Chondrocyte (in vitro differentiated cells): ENCODE measurements around the gene CTU1. TPM values are rescaled to one million over a fixed set of nuclear protein-coding genes. Genes with fewer than 3 reads are reported as not detected.
A peak's percentile ranks its signal among the peaks of the same experiment; 100 is the strongest.

Source experiments
- DNase-seq: peaks from one replicate; pipeline ENCODE4 v3.0.0; 2021; ENCODE audit warnings: mixed read lengths, low spot score
- H3K27ac Mint-ChIP-seq: one replicate; pipeline ENCODE4 v1.8.0; 2021; ENCODE audit warnings: mild to moderate bottlenecking, moderate library complexity, mixed read lengths; ENCODE audit not compliant: unreplicated experiment
- H3K27me3 Mint-ChIP-seq: 2 replicates; pipeline ENCODE4 v1.8.0; 2021; ENCODE audit warnings: low read depth, mixed read lengths
- H3K36me3 Mint-ChIP-seq: 2 replicates; pipeline ENCODE4 v1.8.0; 2021; ENCODE audit warnings: low read depth, mixed read lengths
- H3K4me1 Mint-ChIP-seq: 2 replicates; pipeline ENCODE4 v1.8.0; 2021; ENCODE audit warnings: low read depth, mild to moderate bottlenecking, mixed read lengths
- H3K4me3 Mint-ChIP-seq: one replicate; pipeline ENCODE4 v1.8.0; 2021; ENCODE audit warnings: mild to moderate bottlenecking, moderate library complexity, mixed read lengths; ENCODE audit not compliant: unreplicated experiment
- H3K9me3 Mint-ChIP-seq: 2 replicates; pipeline ENCODE4 v1.8.0; 2021; ENCODE audit warnings: low read depth, mixed read lengths
- total RNA-seq: library from RNA; stranded (reverse); gene quantifications from 3 replicates; pipeline ENCODE4 v1.2.1, GENCODE V29; 2021
- TF ChIP-seq, protein P1 (sequence below): fragments of 200-600 bp; sonication (generic); IDR thresholded peaks from 2 replicates; pipeline ENCODE4 v1.5.0; 2021; ENCODE audit warnings: antibody characterized with exemption, mild to moderate bottlenecking, moderate library complexity

Gene CTU1
- total RNA-seq, 1 donor from 2014 or later = 6.1 TPM

DNA sequence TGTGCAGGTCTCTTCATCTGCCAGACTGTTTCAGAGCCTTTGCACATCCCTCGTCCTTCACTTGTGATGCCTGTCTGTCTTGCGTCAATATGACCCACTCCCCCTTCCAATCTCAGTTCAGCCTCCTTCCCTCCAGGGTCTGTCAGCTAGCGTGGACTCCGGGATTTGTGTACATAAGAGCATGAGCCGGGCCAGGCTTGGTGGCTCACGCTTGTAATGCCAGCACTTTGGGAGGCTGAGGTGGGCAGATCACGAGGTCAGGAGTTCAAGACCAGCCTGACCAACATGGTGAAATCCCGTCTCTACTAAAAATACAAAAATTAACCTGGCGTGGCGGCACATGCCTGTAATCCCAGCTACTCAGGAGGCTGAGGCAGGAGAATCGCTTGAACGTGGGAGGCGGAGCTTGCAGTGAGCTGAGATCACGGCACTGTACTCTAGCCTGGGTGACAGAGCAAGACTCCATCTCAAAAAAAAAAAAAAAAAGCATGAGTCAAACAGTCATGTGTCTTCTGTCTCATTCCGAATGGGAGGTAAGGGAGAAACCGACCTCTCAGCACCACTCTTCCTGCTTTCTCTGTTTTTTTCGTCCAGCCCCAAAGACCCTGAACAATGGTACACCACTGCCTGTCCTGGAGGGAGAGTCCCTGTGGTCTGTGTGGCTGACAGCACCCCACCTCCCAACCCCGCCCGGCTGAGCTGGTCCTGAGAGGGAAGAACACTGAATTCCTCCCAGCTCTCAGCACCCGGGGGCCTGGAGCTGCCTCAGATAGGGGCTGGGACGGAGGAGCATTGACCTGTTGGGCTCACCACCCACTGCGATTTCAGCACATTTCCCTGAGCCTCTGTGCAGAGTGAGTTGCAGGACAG lies 14.1 kb upstream of the CTU1 start:
- Mint-ChIP-seq H3K4me1 (no peaks in the 10 kb centered on the region), H3K4me3 (no peak overlapping the region), H3K27ac (no peak overlapping the region), H3K9me3 (no peaks in the 10 kb centered on the region), H3K27me3 (peaks cover 6% of the 10 kb centered on the region), H3K36me3 (no peaks in the 10 kb centered on the region)
- TF ChIP-seq, protein P1, sequence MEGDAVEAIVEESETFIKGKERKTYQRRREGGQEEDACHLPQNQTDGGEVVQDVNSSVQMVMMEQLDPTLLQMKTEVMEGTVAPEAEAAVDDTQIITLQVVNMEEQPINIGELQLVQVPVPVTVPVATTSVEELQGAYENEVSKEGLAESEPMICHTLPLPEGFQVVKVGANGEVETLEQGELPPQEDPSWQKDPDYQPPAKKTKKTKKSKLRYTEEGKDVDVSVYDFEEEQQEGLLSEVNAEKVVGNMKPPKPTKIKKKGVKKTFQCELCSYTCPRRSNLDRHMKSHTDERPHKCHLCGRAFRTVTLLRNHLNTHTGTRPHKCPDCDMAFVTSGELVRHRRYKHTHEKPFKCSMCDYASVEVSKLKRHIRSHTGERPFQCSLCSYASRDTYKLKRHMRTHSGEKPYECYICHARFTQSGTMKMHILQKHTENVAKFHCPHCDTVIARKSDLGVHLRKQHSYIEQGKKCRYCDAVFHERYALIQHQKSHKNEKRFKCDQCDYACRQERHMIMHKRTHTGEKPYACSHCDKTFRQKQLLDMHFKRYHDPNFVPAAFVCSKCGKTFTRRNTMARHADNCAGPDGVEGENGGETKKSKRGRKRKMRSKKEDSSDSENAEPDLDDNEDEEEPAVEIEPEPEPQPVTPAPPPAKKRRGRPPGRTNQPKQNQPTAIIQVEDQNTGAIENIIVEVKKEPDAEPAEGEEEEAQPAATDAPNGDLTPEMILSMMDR = no peak
- DNase-seq = no peak

DNA sequence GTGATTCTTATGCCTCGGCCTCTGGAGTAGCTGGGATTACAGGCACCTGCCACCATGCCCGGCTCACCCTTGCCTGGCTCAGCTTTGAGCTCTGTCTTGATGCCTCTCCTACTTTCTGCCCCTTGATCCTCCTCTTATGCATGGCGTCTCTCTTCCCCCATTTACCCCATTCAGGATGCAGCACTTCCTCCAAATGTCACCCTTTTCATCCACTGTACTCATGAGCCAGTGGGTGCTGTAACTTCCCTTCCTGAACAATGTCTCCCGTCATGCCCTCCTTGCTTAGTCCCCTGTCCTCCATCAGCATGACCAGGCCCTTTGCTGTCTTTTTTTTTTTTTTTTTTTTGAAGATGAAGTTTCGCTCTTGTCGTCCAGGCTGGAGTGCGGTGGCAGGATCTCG lies 13.0 kb upstream of the CTU1 start:
- TF ChIP-seq, protein P1 = no peak
- H3K4me3 Mint-ChIP-seq = no peak overlapping the region
- H3K36me3 Mint-ChIP-seq = no peaks in the 10 kb centered on the region
- peaks cover 9% of the 10 kb centered on the region for H3K27me3 Mint-ChIP-seq
- H3K9me3 Mint-ChIP-seq = no peaks in the 10 kb centered on the region
- no peak for DNase-seq
- H3K4me1 Mint-ChIP-seq = no peaks in the 10 kb centered on the region
- no peak overlapping the region for H3K27ac Mint-ChIP-seq

DNA sequence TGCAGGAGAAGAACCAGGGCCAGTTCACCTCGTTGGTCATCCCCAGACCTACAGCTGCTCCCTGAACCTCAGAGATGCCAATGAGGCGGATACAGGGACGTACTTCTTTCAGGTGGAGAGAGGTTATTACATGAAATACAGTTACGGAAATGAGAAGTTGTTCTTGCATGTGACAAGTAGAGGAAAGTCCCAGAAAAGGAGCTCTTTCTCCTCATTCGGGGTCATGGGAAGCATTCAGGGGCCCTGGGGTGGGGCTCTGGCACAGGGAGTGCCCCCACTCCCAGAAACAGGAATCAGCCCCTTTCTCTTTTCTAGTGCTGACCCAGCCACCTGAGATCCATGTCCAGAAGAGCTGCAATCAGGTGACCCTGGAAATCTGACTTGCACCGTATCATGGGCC lies 12.0 kb upstream of the CTU1 start:
- Mint-ChIP-seq H3K4me3 (no peak overlapping the region), H3K27me3 (peaks cover 16% of the 10 kb centered on the region), H3K36me3 (no peaks in the 10 kb centered on the region), H3K4me1 (no peaks in the 10 kb centered on the region), H3K9me3 (no peaks in the 10 kb centered on the region), H3K27ac (no peak overlapping the region)
- DNase-seq = no peak
- TF ChIP-seq, protein P1 = no peak

DNA sequence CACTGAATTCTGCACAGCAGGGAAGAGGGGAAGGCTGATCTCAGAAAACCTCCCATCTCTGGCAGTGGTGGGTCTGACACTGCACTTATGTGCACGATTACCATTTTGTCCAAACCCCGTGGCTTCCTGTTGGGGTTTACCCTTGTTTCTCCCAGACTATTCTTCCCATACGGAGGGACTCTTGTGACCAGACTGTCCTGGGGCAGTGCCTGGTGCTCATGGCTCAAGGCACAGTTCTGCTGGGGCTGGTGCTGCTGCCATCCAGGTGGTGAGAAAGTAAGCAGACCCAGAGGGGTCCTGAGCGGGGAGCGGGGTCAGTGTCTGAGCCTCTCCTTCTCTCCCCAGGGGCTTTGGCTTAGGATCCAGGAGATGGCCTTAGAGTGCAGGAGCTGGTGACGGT lies 11.4 kb upstream of the CTU1 start:
- Mint-ChIP-seq H3K9me3 (no peaks in the 10 kb centered on the region), H3K36me3 (no peaks in the 10 kb centered on the region), H3K27ac (no peak overlapping the region), H3K4me1 (no peaks in the 10 kb centered on the region), H3K27me3 (peaks cover 19% of the 10 kb centered on the region), H3K4me3 (no peak overlapping the region)
- DNase-seq = peak; percentile 69
- TF ChIP-seq, protein P1 = no peak

DNA sequence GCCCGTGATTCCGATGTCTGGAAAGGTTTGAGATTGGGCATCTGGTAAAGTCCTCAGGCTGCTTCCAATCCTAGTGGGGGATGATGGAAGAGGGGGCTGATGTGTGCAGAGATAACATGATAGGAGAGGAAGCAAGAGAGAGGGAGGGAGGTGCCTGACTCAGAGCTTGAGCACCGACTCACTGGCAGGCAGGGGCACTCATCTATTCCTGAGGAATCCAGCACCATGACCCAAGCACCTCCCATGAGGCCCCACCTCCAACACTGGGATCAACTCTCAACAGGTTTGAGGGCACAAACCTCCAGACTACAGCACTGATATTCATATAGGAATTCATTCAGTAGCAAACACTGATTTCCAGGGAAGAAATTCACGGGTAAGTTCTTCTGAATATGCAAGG lies 10.9 kb upstream of the CTU1 start:
- no peak for DNase-seq
- TF ChIP-seq, protein P1 = no peak
- Mint-ChIP-seq H3K4me3 (no peak overlapping the region), H3K9me3 (no peaks in the 10 kb centered on the region), H3K36me3 (no peaks in the 10 kb centered on the region), H3K27ac (no peak overlapping the region), H3K4me1 (no peaks in the 10 kb centered on the region), H3K27me3 (peaks cover 19% of the 10 kb centered on the region)
